GM18951 (cell line): ENCODE measurements around the gene FOXN3.

ENCODE experiments used
- POLR2A ChIP-seq: IDR thresholded peaks from 4 replicates; pipeline ENCODE4 v1.6.1; 2011; ENCODE audit warnings: mild to moderate bottlenecking; ENCODE audit not compliant: insufficient read length, insufficient read depth; ENCODE audit errors: extremely low read depth
- in situ Hi-C: fragments of 300-500 bp; cut with MboI; formaldehyde crosslinking; loops from one replicate; pipeline ENCODE4 v1.12.0; 2022; ENCODE audit warnings: low sequenced_read_pairs, mixed read lengths, inconsistent platforms; ENCODE audit not compliant: unreplicated experiment

The FOXN3 gene

DNA sequence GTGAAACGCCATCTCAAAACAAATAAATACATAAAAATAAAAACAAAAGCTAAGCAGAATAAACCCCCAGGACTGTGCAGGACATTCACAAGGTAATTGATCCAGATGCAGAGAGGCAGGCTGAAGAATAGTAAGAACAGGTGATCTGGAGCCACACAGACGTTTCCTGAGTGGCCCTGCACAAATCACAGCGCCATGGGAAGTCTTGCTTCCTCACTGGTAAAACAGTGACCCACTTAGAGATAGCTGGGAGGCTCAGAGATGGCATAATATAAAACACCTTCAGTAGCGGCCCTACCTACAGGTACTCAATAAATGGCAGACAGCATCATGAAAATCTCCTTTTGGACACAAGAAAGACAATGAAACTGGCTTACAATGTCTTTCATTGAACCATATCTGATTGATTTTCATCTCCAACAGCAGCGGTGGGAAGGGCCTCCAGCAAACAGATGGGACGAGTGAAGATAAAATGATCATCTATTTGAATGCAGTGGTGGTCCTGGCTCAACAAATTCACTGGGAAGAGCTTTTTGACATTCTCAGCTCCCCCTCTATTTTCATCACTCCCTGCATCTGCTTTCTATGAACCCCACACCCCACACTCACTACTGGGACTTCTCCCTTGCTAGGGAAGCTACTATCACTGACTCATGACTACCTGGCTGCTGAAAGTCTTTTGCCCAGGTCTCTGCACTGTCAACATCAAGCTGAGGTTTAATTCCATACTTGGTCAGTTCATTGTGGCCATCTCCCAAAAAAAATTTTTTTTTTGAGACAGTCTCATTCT, 63.9 kb downstream of the FOXN3 start:
- in situ Hi-C loops: no loop called here
- no peak for TF ChIP-seq POLR2A

DNA sequence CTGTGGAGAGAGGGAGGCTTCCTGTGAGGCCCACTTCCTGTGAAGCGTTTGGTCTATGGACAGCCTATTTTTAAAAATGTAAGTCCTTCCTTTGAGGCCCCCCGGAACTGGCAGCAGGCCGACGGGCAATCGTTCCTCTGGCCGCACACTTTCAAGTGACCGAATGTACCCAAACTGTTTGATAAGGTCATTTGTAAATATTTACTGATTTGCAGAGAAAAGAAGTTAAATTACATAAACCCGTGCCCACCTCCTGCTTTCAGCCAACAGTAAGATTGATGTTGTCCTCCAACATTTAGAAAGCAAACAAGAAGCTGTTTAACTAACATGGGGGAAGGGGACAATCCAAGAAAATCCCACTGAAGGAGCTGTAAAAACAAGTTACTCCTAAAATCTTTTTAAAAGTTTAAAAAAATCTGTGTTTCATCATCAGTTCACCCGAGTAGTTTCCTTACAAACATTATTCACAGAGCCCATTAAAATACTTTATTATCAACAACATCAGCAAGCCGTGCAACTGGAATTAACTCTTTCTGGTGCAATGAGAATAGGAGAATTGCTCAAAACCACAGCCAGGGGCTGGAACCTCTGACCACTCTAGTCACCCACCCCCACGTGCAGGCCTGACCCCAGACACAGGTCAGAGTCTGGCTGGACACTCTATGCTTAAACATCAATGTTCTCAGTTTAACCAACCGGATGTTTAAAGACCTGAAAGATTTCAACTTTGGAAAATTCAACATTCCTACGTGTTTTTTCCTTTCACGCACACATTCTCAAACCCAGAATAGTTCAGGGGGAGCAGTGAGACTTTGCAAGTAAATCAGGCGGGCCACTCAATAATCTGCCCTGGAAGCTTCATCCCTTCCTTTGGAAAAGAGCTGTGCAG, 65.3 kb downstream of the FOXN3 start:
- TF ChIP-seq POLR2A: peak; percentile 28
- in situ Hi-C loops: no loop called here

DNA sequence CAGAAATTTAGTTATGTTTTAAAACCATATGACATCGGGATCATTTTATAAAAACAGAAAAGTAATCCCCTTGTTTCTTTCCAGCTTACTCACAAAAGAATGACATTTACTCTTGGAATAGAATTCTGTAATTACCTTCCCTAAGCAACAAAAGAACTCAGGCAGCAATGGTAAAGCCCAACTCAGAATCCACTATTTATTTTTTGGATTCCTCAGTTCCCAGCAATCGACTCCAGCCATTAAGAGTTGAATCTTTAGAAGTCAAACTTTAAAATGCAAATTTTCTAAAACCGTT, 65.9 kb downstream of the FOXN3 start:
- in situ Hi-C loops: no loop called here
- TF ChIP-seq POLR2A: no peak

DNA sequence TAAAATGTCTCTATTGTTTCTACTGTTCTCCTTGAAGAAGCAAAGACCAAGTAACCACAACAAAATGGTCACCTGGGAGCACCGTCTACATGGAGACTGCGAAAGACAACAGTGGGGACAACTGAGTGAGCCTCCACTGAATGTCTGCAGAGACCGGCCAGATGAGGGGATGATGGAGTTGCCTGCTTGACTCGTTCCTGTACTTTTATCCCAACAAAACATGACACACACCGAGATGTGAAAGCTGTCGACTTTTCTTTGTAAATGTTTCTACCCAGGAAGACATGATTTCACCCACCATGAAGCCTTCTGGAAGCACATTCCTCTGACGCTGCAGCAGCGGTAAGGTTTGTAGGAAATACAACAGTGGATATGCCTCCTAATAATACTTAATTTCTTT, 66.9 kb downstream of the FOXN3 start:
- no peak for TF ChIP-seq POLR2A
- in situ Hi-C loops: no loop called here

DNA sequence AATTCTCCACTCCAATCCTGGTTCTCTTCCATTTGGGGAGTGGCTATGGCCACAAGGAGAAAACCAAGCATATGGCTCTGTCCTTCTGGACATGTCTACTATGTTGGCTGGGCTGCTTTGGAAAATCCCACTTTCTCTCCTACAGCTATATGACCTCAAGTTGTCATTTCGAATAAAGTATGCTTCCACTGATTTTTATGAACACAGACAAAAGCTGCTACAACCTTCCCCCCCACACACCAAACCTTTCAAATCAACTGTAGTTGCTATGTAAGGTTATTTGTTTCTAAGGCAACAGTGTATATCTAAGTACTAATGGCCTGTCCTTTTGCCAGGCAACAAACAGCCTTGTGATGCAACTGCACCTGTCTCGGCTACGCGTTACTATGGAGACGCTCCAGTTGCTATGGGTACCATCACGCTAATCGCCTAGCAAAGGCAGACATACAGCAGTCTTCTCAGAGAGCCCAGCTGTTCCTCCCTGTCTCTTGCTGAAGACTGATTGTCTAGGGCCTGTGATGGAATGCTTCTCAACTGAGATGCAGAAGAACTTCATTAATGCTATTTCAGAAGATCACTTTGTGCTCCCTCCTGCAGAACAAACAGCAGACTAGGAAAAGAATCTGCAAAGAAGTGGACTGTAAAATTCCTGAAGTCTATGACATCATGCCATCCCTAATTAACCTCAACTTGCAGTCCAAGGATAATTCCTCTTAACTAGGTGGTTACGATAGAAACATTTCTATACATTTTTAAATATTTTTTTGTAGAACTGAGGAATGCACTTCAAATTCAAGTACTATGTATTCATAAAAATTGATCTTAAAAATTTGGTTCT, 67.6 kb downstream of the FOXN3 start:
- in situ Hi-C loops: no loop called here
- no peak for TF ChIP-seq POLR2A

DNA sequence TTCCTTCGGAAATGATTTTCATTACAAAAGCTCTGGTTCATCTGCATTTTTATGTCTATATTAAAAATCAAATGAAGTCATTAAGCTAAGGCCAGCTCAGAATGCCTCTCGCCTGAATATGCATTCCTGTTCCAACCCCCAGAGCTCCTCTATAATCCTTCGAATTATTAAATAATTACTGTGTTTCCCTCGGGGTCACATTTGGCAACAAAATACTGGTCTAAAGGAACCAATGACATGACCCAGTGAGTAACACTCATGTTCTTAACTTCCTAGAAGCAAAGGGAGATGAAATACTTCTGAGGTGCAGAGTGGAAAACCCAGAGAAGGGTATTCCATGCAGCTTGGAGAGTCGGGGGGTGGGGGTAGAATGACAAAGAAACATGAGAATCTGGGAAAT, 68.3 kb downstream of the FOXN3 start:
- in situ Hi-C loops: no loop called here
- no peak for TF ChIP-seq POLR2A

DNA sequence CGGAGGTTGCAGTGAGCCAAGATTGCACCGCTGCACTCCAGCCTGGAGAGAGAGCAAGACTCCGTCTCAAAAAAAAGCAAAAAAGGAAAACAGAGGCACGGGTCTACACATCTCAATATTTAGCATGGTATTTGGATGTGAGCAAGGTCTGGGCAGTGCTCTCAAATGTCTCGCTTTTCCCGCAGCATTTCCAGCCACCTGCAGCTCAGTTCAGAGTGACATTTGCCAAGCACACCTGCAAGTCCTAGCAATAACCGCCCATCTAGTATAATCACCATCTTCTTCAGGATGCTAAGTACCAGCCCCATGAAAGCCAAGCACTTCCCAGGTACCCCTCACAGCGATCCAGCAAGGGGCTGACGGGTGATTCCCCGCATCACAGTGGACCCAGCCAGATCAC, 69.1 kb downstream of the FOXN3 start:
- in situ Hi-C loops: no loop called here
- TF ChIP-seq POLR2A: no peak

DNA sequence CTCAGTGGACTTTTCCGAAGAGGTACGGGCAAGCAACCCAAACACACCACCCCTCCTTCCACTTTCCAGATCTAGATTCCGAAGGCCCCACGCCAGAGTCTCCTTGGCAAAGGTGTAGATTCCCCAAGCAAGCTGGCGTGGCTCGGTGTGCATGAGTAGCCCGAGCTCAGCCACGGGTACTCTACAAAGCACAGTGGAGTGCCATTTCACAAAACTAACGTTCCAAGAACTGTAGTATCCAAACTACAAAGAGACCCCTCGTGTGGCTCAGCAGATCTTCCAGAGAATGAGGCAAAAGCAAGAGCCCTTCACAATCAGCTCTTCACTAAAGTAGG, 72.1 kb downstream of the FOXN3 start:
- TF ChIP-seq POLR2A: no peak
- in situ Hi-C loops: no loop called here

DNA sequence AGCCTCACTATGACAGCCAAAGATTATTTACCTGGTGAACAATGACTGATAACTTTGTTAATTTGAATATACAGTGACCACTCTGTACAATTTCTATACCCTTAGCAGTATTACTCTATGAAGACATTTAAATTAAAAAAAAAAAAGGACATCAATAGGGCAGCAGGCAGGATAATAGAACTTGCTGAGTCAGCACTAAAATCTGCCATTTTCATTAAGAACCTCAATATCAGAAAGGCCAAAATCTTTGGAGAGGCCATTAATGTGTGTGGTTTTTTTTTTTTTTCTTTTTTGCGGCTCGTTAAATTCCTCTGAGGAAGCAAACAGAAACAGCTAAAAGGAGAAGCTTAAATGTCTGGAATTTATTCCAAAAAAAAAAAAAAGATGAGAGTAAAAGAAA, 73.7 kb downstream of the FOXN3 start:
- in situ Hi-C loops: no loop called here
- no peak for TF ChIP-seq POLR2A

DNA sequence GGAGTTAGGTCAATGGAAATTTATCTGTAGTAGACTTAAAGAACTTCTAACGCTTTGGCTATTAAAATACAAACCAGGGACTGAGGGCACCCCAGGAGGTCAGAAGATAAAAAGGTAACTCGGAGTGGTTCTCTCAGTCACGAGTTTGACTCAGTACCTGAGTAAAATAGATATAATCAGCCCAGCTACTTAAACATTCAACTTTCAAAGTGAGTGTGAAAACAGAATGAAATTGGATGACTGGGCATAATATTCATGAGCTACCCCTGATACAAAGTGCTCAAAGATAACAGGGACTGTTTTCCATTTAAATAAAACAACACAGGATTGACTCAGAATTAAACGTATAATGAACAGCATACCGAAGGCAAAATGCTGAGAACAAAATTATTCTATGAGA, 75.0 kb downstream of the FOXN3 start:
- no peak for TF ChIP-seq POLR2A
- in situ Hi-C loops: no loop called here

DNA sequence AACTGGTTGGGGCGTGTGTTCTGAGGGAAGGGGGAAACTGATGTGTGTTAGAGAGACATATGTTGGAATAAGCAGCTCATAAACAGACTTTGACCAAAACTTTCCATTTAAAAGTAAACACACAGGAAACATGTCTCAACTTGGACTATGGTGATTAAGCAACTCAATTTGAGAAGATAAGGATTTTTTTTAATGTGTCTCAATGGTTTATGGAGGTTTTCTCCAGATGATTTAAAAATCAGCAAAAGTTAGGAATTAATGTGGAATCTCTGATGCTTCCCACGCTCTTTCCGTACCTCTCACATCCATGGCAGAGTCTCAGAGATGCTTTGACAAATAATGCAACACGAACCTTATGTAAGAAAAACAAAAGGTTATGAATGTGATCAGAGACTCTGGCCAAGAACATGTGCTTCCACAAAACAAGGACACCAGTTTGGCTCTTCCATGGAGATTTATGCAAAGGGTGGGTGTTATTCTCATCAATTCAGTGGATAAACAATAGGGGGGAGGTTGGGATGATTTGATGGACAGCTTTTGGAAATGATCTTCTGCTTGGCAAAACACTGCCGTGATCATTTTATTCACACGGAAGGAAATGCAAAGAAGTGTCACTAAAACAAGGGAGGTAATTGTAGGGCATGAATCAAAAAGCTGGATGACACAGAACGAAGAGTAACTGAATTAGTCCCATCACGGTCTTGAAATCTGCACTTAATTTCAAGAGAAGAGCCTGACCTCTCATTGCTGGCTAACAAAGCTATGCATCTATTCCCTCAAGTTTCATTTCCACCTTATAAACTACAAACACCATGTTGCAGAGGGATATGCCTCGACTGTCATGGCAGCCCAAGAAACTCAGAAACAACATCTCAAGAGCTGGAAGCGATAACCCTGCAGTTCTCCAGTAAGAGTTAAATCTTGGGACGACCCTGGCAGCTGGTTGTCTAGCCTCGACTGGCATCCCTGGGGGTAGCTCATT, 76.5 kb downstream of the FOXN3 start:
- TF ChIP-seq POLR2A: no peak
- in situ Hi-C loops: no loop called here

DNA sequence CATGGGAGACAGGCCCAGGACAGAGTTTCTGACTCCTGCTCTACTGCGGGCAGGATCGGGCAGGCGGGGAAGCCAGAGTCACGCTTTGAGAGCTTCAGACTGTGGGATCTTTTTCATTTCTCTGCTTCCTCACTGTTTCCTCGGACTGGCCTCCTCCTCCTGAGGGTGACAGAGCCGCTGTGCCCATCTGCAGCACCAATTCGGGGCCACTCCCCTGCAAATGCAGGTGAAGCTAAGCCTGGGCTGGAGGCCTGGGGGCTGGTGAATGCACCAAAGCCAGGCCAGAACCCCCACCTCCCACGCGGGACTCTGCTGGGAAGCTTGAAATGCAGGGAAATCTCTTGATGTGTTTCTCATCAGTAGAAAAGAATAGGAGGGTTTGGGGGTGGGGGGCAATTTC, 77.5 kb downstream of the FOXN3 start:
- in situ Hi-C loops: no loop called here

More for the DNA sequence above, 77.5 kb downstream of the FOXN3 start:
- TF ChIP-seq POLR2A: no peak
